Liver (tissue), 9 donors: ENCODE measurements around the gene CIAO3. TPM values are rescaled to one million over a fixed set of nuclear protein-coding genes. Genes with fewer than 3 reads are reported as not detected.

Source experiments
- DNase-seq: peaks from one replicate; pipeline ENCODE4 v3.0.0-alpha.2; 2017; ENCODE audit warnings: low spot score
- H3K27ac ChIP-seq, 2 donors: one replicate each; pipeline ENCODE4 v1.7.0; 2013; ENCODE audit warnings: inconsistent platforms in 2 of 2, low read length in 2 of 2, control low read depth in 1 of 2, low read depth in 1 of 2, mild to moderate bottlenecking in 1 of 2
- H3K27me3 ChIP-seq, 4 donors: one replicate each; pipeline versions ENCODE4 v1.6.1 to v1.7.0; 2013; ENCODE audit warnings: low read length in 3 of 4, inconsistent platforms in 1 of 4, mild to moderate bottlenecking in 1 of 4, moderate library complexity in 1 of 4; ENCODE audit not compliant: control insufficient read depth in 4 of 4, insufficient read depth in 4 of 4
- H3K36me3 ChIP-seq, 4 donors: one replicate each; pipeline versions ENCODE4 v1.6.1 to v1.7.0; 2013; ENCODE audit warnings: low read length in 3 of 4, mild to moderate bottlenecking in 3 of 4, low read depth in 1 of 4, moderate library complexity in 1 of 4; ENCODE audit not compliant: control insufficient read depth in 4 of 4, insufficient read depth in 3 of 4
- H3K4me1 ChIP-seq, 4 donors: one replicate each; pipeline versions ENCODE4 v1.6.1 to v1.7.0; 2013; ENCODE audit warnings: low read length in 3 of 4, mild to moderate bottlenecking in 3 of 4, moderate library complexity in 1 of 4; ENCODE audit not compliant: control insufficient read depth in 4 of 4, insufficient read depth in 4 of 4
- H3K4me3 ChIP-seq, 3 donors: one replicate each; pipeline versions ENCODE4 v1.6.1 to v1.7.0; 2013; ENCODE audit warnings: low read length in 3 of 3, control low read depth in 1 of 3, low read depth in 1 of 3, mild to moderate bottlenecking in 1 of 3
- H3K9ac ChIP-seq, 2 donors: one replicate each; pipeline ENCODE4 v1.7.0; 2013; ENCODE audit warnings: low read length in 2 of 2, mild to moderate bottlenecking in 2 of 2, moderate library complexity in 2 of 2, control low read depth in 1 of 2, low read depth in 1 of 2
- H3K9me3 ChIP-seq, 4 donors: one replicate each; pipeline versions ENCODE4 v1.6.1 to v1.7.0; 2013; ENCODE audit warnings: low read length in 3 of 4; ENCODE audit not compliant: control insufficient read depth in 4 of 4
- ATF3 ChIP-seq: IDR thresholded peaks from 2 replicates; pipeline ENCODE4 v1.6.1; 2016; ENCODE audit warnings: antibody characterized with exemption
- CTCF ChIP-seq: fragments of 150-350 bp; IDR thresholded peaks from 2 replicates; pipeline ENCODE4 v1.5.1; 2017; ENCODE audit warnings: improper control_type of control experiment, low read depth, low read length; ENCODE audit not compliant: missing input control
- EGR1 ChIP-seq, 2 donors: IDR thresholded peaks; 2 replicates each; pipeline ENCODE4 v1.6.1; 2016 to 2018; ENCODE audit warnings: antibody characterized with exemption in 2 of 2, low read depth in 2 of 2
- FOXA1 ChIP-seq: IDR thresholded peaks from 2 replicates; pipeline ENCODE4 v1.6.1; 2016; ENCODE audit warnings: antibody characterized with exemption
- FOXA2 ChIP-seq: IDR thresholded peaks from 2 replicates; pipeline ENCODE4 v1.6.1; 2016; ENCODE audit warnings: antibody characterized with exemption
- GABPA ChIP-seq, 2 donors: IDR thresholded peaks in 1 of 2; conservative IDR thresholded peaks in 1 of 2; 2 replicates each; pipeline ENCODE4 v1.6.1; 2016; ENCODE audit warnings: antibody characterized with exemption in 2 of 2, mild to moderate bottlenecking in 1 of 2, moderate library complexity in 1 of 2
- HNF4A ChIP-seq, 2 donors: conservative IDR thresholded peaks; 2 replicates each; pipeline ENCODE4 v1.6.1; 2016; ENCODE audit warnings: antibody characterized with exemption in 2 of 2, mild to moderate bottlenecking in 2 of 2
- HNF4G ChIP-seq: IDR thresholded peaks from 2 replicates; pipeline ENCODE4 v1.6.1; 2016; ENCODE audit warnings: antibody characterized with exemption
- JUND ChIP-seq, 2 donors: IDR thresholded peaks; 2 replicates each; pipeline ENCODE4 v1.6.1; 2016; ENCODE audit warnings: antibody characterized with exemption in 2 of 2
- MAX ChIP-seq: IDR thresholded peaks from 2 replicates; pipeline ENCODE4 v1.6.1; 2016; ENCODE audit warnings: antibody characterized with exemption
- NR2F2 ChIP-seq: IDR thresholded peaks from 2 replicates; pipeline ENCODE4 v1.6.1; 2016; ENCODE audit warnings: antibody characterized with exemption
- RAD21 ChIP-seq, 2 donors: IDR thresholded peaks; 2 replicates each; pipeline ENCODE4 v1.6.1; 2016; ENCODE audit warnings: antibody characterized with exemption in 2 of 2, mild to moderate bottlenecking in 2 of 2
- REST ChIP-seq: IDR thresholded peaks from 2 replicates; pipeline ENCODE4 v1.6.1; 2016; ENCODE audit warnings: antibody characterized with exemption, mild to moderate bottlenecking
- RXRA ChIP-seq, 2 donors: IDR thresholded peaks; 2 replicates each; pipeline ENCODE4 v1.6.1; 2017 to 2018; ENCODE audit warnings: antibody characterized with exemption in 2 of 2, mild to moderate bottlenecking in 1 of 2
- SP1 ChIP-seq: IDR thresholded peaks from 2 replicates; pipeline ENCODE4 v1.6.1; 2018; ENCODE audit warnings: antibody characterized with exemption, mild to moderate bottlenecking
- TAF1 ChIP-seq: conservative IDR thresholded peaks from 2 replicates; pipeline ENCODE4 v1.6.1; 2016; ENCODE audit warnings: antibody characterized with exemption, mild to moderate bottlenecking
- YY1 ChIP-seq: IDR thresholded peaks from 2 replicates; pipeline ENCODE4 v1.6.1; 2016; ENCODE audit warnings: antibody characterized with exemption, mild to moderate bottlenecking
- ZBTB33 ChIP-seq: IDR thresholded peaks from 2 replicates; pipeline ENCODE4 v1.6.1; 2016; ENCODE audit warnings: antibody characterized with exemption
- WGBS: extraction: QIAGEN DNeasy Blood & Tissue Kit; methylation state at CpG from one replicate; pipeline ENCODE4 v1.1.7; 2013; 5-methylcytosine and 5-hydroxymethylcytosine counted together
- polyA plus RNA-seq, 2 donors: library from polyadenylated mRNA; stranded (reverse) in 1 of 2; unstranded in 1 of 2; fragments of 200-250 nt in 1 of 2; fragments of >200 nt in 1 of 2; fragmentation: Nextera tagmentation in 1 of 2; extraction: Ambion mirVana in 1 of 2; gene quantifications; one replicate each; pipeline versions ENCODE4 v1.2.1 to v1.2.3, GENCODE V29; 2013 to 2015
- total RNA-seq, 2 donors: library from RNA; depleted of rRNA; stranded (reverse); fragments of >200 nt; gene quantifications; one replicate each; pipeline ENCODE4 v1.2.3, GENCODE V29; 2014
- donor health status: healthy.
- donor health status: healthy.
- donor health status: healthy.
- donor health status: healthy.
- donor health status: healthy.

CIAO3 gene
- total and polyA plus RNA-seq, 4 donors: 13.2 to 24.3 (median 16.5) TPM

- H3K9me3 ChIP-seq: no peaks in the 10 kb centered on the region
- no peaks in the 10 kb centered on the region for H3K36me3 ChIP-seq
- H3K4me3 ChIP-seq: no peak overlapping the region
- no peak for DNase-seq
- H3K9ac ChIP-seq: no peak overlapping the region
- no peaks in the 10 kb centered on the region for H3K4me1 ChIP-seq
- no peak for TF ChIP-seq CTCF
- TF ChIP-seq NR2F2: no peak
- TF ChIP-seq ZBTB33: no peak
- TF ChIP-seq FOXA1: no peak
- TF ChIP-seq JUND (IDR thresholded peaks at IDR 0.05): no peak
- no peak for TF ChIP-seq RAD21 (IDR thresholded peaks at IDR 0.05)
- no peak for TF ChIP-seq FOXA2
- TF ChIP-seq REST: no peak
- no peak for TF ChIP-seq EGR1 (IDR thresholded peaks at IDR 0.05; ENCODE audit: low read depth in 2 of 2)
- no peak for TF ChIP-seq TAF1
- no peak for TF ChIP-seq YY1
- no peak for TF ChIP-seq GABPA (IDR thresholded peaks at IDR 0.05 in 1 of 2, conservative IDR thresholded peaks at IDR 0.05 in 1 of 2)
- no peak for TF ChIP-seq HNF4G
- no peak overlapping the region for H3K27ac ChIP-seq
- H3K27me3 ChIP-seq: peaks cover 0 to 3% (median 0%) of the 10 kb centered on the region in 4 donors
- WGBS: 82% methylated on average over 41 of the region's 48 CpGs
These were observed 26.2 kb upstream of the CIAO3 start for GRCh38 chr16:766820-767640.

- WGBS: 87% methylated on average over 29 of the region's 29 CpGs
- Histone ChIP-seq H3K9ac (no peak overlapping the region), H3K4me3 (no peak overlapping the region), H3K36me3 (no peaks in the 10 kb centered on the region), H3K27me3 (peaks cover 0 to 3% (median 0%) of the 10 kb centered on the region in 4 donors), H3K27ac (no peak overlapping the region), H3K4me1 (peaks cover 0 to 1% (median 0%) of the 10 kb centered on the region in 4 donors), H3K9me3 (no peaks in the 10 kb centered on the region)
- DNase-seq: no peak
- no peak for TF ChIP-seq RXRA (IDR thresholded peaks at IDR 0.05)
- no peak for TF ChIP-seq SP1
- no peak for TF ChIP-seq ATF3
- no peak for TF ChIP-seq TAF1
- TF ChIP-seq JUND (IDR thresholded peaks at IDR 0.05): no peak
- TF ChIP-seq FOXA2: no peak
- TF ChIP-seq YY1: no peak
- no peak for TF ChIP-seq RAD21 (IDR thresholded peaks at IDR 0.05)
- no peak for TF ChIP-seq NR2F2
- TF ChIP-seq REST: no peak
- no peak for TF ChIP-seq HNF4G
- no peak for TF ChIP-seq FOXA1
- TF ChIP-seq HNF4A (conservative IDR thresholded peaks at IDR 0.05): no peak
- TF ChIP-seq MAX: no peak
These were observed 25.4 kb upstream of the CIAO3 start for GRCh38 chr16:766008-766819.
